Measurements from ENCODE around the gene SFMBT1.

DNA sequence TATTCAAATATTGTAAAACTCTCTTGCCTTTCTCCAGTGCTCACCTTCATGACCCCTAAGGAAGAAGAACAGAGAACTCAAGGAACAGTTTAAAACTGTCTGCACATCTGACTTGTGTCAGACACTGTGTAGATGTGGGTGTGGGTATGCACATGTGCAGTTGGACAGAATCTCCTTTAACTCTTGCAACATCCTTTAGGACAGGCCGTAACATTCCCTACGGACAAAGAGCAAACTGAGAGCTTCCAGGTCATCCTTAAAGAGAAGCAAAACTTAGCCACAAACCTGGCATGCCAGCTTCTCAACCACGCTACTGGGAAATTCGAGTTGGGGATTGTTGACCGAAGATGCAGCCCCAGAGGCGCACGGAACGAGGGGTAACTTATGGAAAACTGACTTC lies 4.1 kb upstream of the SFMBT1 start:
- TF ChIP-seq, protein P1, sequence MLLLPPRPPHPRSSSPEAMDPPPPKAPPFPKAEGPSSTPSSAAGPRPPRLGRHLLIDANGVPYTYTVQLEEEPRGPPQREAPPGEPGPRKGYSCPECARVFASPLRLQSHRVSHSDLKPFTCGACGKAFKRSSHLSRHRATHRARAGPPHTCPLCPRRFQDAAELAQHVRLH (tag by site-specific recombination; IDR thresholded peaks at IDR 0.05), result no peak
- TF ChIP-seq MEIS1 (CRISPR knock-in tag; IDR thresholded peaks at IDR 0.05; ENCODE audit: borderline replicate concordance), result no peak
- TF ChIP-seq, protein P2, sequence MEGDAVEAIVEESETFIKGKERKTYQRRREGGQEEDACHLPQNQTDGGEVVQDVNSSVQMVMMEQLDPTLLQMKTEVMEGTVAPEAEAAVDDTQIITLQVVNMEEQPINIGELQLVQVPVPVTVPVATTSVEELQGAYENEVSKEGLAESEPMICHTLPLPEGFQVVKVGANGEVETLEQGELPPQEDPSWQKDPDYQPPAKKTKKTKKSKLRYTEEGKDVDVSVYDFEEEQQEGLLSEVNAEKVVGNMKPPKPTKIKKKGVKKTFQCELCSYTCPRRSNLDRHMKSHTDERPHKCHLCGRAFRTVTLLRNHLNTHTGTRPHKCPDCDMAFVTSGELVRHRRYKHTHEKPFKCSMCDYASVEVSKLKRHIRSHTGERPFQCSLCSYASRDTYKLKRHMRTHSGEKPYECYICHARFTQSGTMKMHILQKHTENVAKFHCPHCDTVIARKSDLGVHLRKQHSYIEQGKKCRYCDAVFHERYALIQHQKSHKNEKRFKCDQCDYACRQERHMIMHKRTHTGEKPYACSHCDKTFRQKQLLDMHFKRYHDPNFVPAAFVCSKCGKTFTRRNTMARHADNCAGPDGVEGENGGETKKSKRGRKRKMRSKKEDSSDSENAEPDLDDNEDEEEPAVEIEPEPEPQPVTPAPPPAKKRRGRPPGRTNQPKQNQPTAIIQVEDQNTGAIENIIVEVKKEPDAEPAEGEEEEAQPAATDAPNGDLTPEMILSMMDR (tag by site-specific recombination; IDR thresholded peaks at IDR 0.05), result no peak
- TF ChIP-seq ZBTB21 (tag by site-specific recombination; IDR thresholded peaks at IDR 0.05), result no peak

All from HEK293 (cell line).